Nephron progenitor cell (in vitro differentiated cells): ENCODE data around the gene ARHGAP24.

Experiments
- DNase-seq: peaks from one replicate; pipeline ENCODE4 v3.0.0; 2021
- H3K27ac Mint-ChIP-seq: 2 replicates; pipeline ENCODE4 v1.8.0; 2021; ENCODE audit warnings: mild to moderate bottlenecking, moderate library complexity, mixed read lengths
- H3K27me3 Mint-ChIP-seq: 2 replicates; pipeline ENCODE4 v1.8.0; 2021; ENCODE audit warnings: mild to moderate bottlenecking, low read depth, mixed read lengths; ENCODE audit not compliant: poor library complexity
- H3K36me3 Mint-ChIP-seq: 2 replicates; pipeline ENCODE4 v1.8.0; 2021; ENCODE audit warnings: low read depth, mixed read lengths
- H3K4me1 Mint-ChIP-seq: 2 replicates; pipeline ENCODE4 v1.8.0; 2021; ENCODE audit warnings: mixed read lengths
- H3K4me3 Mint-ChIP-seq: 2 replicates; pipeline ENCODE4 v1.8.0; 2021; ENCODE audit warnings: mild to moderate bottlenecking, moderate library complexity, mixed read lengths
- H3K9me3 Mint-ChIP-seq: 2 replicates; pipeline ENCODE4 v1.8.0; 2021; ENCODE audit warnings: mild to moderate bottlenecking, moderate library complexity, mixed read lengths
- TF ChIP-seq, protein P1 (sequence below): fragments of 200-600 bp; sonication (generic); IDR thresholded peaks from 2 replicates; pipeline ENCODE4 v1.5.0; 2021; ENCODE audit warnings: antibody characterized with exemption

The ARHGAP24 gene

DNA sequence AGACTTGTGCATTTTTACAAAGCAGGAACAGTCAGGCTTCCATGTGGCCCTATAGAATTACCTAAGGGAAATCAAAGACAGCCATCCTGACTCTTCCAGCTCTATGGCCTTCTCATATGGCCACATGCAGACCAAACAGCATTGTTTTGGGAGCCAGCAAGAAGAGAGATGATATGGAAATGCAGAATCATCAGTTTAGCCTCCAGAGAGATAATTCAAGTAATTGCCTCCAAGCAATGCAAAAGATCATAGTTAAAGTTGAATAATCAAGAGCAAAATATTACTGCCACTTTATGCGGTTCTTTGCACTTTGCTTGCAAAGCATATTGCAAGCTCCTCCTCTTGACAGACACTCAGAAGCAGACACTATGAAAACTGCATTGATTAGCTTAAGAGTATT is 207.4 kb downstream of the ARHGAP24 start:
- Mint-ChIP-seq H3K4me1 (no peaks in the 10 kb centered on the region), H3K9me3 (no peaks in the 10 kb centered on the region), H3K4me3 (no peak overlapping the region), H3K27ac (no peak overlapping the region), H3K36me3 (no peaks in the 10 kb centered on the region), H3K27me3 (no peaks in the 10 kb centered on the region)
- no peak for DNase-seq
- TF ChIP-seq, protein P1, sequence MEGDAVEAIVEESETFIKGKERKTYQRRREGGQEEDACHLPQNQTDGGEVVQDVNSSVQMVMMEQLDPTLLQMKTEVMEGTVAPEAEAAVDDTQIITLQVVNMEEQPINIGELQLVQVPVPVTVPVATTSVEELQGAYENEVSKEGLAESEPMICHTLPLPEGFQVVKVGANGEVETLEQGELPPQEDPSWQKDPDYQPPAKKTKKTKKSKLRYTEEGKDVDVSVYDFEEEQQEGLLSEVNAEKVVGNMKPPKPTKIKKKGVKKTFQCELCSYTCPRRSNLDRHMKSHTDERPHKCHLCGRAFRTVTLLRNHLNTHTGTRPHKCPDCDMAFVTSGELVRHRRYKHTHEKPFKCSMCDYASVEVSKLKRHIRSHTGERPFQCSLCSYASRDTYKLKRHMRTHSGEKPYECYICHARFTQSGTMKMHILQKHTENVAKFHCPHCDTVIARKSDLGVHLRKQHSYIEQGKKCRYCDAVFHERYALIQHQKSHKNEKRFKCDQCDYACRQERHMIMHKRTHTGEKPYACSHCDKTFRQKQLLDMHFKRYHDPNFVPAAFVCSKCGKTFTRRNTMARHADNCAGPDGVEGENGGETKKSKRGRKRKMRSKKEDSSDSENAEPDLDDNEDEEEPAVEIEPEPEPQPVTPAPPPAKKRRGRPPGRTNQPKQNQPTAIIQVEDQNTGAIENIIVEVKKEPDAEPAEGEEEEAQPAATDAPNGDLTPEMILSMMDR, result no peak

DNA sequence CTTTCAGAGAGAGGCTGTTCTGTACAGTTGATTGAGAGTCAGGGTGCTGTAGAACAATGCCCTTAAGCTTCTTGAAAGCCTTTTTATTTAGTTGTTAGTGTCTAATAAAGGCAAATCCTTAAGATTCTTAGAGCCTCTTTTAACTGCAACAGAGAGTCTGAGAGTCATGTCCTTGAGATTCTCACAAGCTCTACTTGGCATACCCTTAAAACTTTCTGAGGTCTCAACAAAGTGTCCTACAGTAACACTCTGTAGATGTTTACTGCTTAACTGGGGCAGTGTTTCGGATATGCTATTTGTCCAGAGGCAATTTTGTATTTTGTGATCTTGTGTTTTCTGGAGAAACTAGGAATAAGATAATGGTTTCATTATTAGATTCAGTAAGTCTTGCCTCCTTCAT is 209.7 kb downstream of the ARHGAP24 start:
- TF ChIP-seq, protein P1, result no peak
- no peak overlapping the region for H3K27ac Mint-ChIP-seq
- H3K9me3 Mint-ChIP-seq, result no peaks in the 10 kb centered on the region
- no peaks in the 10 kb centered on the region for H3K4me1 Mint-ChIP-seq
- H3K4me3 Mint-ChIP-seq, result no peak overlapping the region
- no peak for DNase-seq
- H3K27me3 Mint-ChIP-seq, result no peaks in the 10 kb centered on the region
- no peaks in the 10 kb centered on the region for H3K36me3 Mint-ChIP-seq

DNA sequence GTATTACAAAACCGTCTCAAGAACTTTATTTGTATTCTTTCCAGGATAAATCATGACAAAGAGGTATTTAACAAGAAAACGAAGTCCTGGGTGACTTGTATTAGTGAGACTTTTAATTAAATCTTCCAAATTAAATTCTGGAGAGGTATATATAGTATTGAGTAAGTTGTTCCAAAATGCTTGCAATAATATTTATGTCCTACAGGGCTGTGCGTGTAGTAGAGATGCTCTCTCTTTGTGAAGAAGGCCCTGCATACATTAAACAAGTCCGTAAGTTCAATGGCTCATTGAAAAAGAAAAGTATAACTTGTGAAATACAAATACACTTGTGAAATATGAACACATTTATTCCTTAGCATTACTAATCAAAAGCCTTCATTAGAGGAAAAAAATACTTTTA is 211.4 kb downstream of the ARHGAP24 start:
- DNase-seq, result no peak
- no peaks in the 10 kb centered on the region for H3K36me3 Mint-ChIP-seq

DNA sequence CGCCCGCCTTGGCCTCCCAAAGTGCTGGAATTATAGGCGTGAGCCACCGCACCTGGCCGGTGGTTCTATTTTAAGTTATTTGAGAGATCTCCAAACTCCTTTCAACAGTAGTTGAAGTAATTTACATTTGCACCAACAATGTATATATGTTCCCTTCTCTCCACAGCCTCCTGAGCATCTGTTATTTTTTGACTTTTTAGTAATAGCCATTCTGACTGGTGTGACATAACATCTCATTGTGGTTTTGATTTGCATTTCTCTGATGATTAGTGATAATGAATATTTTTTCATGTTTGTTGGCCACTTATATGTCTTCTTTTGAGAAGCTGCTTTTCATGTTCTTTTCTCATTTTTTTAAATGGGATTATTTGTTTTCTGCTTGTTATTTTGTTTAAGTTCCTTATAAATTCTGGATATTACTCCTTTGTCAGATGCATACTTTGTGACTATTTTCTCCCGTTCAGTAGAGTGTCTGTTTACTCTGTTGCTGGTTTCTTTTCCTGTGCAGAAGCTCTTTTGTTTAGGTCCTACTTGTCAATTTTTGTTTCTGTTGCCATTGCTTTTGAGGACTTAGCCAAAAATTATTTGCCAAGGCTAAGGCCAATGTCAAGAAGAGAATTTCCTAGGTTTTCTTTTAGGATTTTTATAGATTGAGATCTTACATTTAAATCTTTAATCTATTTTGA is 213.2 kb downstream of the ARHGAP24 start:
- H3K27me3 Mint-ChIP-seq, result no peaks in the 10 kb centered on the region
- no peaks in the 10 kb centered on the region for H3K36me3 Mint-ChIP-seq
- TF ChIP-seq, protein P1, result no peak
- H3K27ac Mint-ChIP-seq, result no peak overlapping the region
- no peaks in the 10 kb centered on the region for H3K9me3 Mint-ChIP-seq
- H3K4me3 Mint-ChIP-seq, result no peak overlapping the region
- DNase-seq, result no peak
- H3K4me1 Mint-ChIP-seq, result no peaks in the 10 kb centered on the region

More for the DNA sequence above, 211.4 kb downstream of the ARHGAP24 start:
- Mint-ChIP-seq H3K9me3 (no peaks in the 10 kb centered on the region), H3K27me3 (no peaks in the 10 kb centered on the region), H3K4me3 (no peak overlapping the region), H3K4me1 (no peaks in the 10 kb centered on the region), H3K27ac (no peak overlapping the region)
- TF ChIP-seq, protein P1, result no peak

DNA sequence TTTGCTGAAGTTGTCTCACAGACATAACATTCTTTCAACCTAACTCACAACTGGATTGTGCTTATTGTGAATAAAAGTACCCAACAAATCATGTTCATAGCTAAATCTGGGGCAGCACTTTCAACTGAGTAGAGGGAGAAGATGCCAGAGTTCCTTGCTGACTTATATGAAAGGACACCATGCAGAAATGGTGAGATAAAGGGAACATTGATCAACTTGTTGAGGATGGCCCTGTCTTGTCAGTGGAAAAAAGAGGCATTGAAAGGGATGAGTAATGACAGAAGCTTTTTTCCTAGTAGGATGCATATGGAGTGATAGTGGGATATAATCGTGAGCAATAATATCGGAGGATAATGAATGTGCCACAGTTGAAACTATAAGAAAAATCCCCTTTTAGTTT is 221.7 kb downstream of the ARHGAP24 start:
- Mint-ChIP-seq H3K4me3 (no peak overlapping the region), H3K36me3 (no peaks in the 10 kb centered on the region)
- TF ChIP-seq, protein P1, result no peak

DNA sequence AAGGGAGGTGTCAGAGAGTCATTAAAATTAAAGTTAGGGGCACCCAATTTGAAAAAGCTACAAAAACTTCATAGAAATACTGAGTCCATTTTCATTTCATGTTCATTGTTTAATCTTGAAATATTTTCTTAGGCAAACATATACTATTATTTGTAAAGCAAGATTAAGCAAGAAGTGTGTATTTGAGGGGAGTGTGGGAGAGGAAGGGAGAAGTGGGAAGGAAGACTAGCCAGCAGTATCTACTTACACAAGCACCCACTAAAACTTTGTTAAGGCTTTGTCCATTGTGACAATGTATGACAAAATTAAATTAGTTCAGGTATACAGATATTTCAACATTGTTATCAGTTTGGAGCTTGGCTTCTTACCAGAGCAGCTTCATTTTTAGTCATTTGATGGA is 222.9 kb downstream of the ARHGAP24 start:
- no peak for DNase-seq
- TF ChIP-seq, protein P1, result no peak
- Mint-ChIP-seq H3K27ac (no peak overlapping the region), H3K4me1 (no peaks in the 10 kb centered on the region), H3K36me3 (no peaks in the 10 kb centered on the region), H3K4me3 (no peak overlapping the region), H3K9me3 (no peaks in the 10 kb centered on the region), H3K27me3 (peaks cover 4% of the 10 kb centered on the region)

More for the DNA sequence above, 221.7 kb downstream of the ARHGAP24 start:
- no peaks in the 10 kb centered on the region for H3K9me3 Mint-ChIP-seq
- no peaks in the 10 kb centered on the region for H3K4me1 Mint-ChIP-seq
- no peak for DNase-seq
- H3K27me3 Mint-ChIP-seq, result peaks cover 4% of the 10 kb centered on the region
- H3K27ac Mint-ChIP-seq, result no peak overlapping the region
